Middle frontal gyrus (tissue), 1 donor: ENCODE results near the gene HK2.

ENCODE experiments used
- DNase-seq: peaks from one replicate; pipeline ENCODE4 v3.0.0-alpha.2; 2015; ENCODE audit warnings: low spot score; ENCODE audit errors: extremely low spot score

HK2 gene

DNA sequence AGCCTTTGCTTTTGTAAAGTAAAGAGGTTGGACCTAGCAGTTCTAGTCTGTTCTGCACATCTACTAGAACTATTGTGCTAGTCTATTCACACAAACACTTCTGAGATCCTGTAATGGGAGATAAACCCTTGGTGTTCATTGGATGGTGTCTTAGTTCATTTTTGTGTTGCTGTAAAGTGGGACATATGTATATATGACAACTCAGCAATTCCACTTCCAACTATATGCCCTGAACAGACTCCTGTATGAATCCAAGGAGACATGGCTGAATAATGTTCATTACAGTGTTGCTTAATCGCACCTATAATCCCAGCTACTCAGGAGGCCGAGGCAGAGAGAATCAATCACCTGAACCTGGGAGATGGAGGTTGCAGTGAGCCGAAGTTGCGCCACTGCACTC lies 23.3 kb downstream of the HK2 start:
- DNase-seq: no peak

DNA sequence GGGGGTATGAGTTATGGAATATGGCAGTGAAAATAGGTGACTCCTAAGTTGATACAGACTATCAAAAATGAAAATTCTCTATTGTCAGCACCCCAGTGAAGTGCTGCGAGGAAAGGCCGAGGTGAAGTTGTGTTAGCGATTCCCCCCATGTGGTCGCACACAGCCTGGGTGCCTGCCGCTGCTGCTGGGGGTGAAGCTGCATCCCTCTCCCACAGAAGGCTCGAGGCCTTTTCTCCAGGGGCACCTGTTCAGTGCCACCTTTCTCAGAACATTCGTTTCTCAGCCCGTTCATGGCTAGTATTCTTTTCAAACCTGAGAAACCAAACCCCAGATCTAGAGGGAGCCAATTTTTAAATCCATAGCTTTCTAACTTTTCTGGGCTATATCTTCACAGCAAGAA lies 23.8 kb downstream of the HK2 start:
- no peak for DNase-seq

DNA sequence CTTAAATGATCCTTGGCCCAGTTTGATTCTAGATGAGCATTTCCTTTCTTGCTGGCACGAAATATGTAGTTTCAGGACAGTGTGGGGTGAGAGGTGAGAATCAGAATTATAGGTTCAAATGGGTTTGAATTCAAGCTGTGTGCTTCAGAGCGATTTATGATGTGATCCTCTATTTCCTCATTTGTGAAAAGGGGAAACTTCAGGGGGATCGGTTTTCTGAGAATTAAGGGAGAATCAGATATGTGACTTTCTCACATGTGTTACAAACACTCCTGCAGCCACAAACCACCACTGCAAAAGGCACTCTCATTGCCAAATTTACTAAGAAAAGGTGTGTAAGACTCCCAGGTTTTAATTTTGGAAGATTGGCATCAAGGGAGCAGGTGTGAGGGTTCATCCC lies 24.4 kb downstream of the HK2 start:
- no peak for DNase-seq

DNA sequence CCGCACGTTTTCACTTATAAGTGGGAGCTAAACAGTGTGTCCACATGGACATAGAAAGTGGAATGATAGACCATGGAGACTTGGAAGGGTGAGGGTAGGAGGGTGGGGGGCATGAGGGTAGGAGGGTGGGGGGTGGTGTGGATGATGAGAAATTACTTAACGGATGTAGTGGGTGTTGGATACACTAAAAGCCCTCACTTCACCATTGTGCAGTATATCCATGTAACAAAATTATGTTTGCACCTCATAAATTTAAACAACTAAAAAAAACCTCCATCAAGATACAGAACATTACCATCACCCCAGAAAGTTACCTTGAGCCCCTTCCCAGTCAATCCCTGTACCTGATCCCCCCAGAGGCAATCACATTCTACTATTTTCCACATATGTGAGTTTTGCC lies 26.2 kb downstream of the HK2 start:
- DNase-seq: no peak

DNA sequence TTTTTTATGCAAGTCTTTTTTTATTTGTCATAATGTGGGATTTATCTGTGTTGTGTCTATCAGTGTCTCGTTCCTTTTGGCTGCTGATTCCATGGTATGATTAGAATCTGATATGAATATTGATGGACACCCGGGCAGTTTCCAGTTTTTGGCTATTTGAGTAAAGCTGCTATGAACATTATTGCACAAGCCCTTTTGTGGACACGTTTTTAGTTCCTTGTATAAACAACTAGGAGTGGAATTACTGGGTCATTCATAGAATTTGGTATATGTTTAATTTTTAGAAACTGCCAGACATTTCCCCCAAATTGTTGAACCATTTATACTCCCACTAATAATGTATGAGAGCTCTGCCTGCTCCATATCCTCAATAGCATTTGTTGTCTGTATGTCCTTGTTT lies 26.6 kb downstream of the HK2 start:
- DNase-seq: no peak

DNA sequence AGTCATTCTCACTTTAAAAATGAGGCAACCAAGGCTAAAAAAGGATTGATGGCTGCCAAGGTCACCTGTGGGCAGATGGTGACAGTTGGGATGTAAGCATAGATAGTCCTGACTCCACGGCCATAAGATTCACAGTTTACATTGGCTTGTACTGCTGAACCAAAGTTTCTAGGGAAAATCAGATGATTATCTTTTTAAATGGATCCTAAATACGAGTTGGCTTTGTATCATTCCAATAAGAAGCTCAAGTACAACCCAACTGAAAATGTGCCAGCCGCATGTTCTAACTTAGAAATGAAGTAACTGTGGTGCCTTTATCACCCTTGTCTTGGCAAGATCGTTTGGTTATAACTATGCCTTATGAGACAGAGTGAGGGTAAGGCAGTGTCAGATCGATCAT lies 27.6 kb downstream of the HK2 start:
- no peak for DNase-seq

DNA sequence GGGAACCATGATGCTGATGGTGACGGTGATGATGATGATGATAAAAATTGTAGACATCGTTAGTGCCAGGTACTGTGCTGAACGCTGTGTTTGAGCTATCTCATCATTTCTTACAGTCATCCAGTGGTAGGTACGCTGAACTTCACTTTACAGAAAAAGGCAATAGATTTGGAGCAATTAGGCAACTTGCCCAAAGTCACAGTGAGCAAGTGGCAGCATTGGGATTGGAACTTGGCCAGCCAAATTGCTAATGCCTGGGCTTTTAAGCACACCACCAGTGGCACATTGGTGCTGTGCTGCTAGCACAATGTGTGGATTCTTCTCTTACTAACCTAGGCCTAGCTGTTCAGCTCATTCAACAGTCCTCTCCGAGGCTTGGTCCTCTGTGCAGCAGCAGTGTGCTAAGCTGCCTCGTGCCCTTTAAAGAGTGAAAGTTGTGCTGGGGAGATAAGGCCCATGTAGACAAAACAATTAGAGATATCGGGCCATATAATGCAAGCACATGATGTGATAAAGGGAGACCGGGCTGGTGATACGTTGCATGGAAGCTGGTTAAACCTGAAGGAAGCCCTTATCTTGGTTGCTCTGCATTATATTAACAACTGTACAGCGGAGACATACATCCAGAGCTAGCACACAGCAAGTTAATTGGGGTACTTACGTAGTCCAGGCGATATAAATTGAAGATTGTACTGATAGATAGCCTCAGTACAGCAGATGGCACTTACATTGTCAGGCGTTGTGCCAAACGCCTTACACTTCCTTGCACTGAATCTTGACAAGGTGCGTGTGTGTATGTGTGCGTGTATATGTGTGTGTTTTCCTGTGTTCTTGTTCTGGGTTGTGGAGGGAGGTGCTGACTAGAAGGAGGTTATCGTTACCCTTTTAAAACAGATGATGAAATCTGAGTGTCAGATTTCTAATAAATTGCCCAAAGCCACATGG lies 28.4 kb downstream of the HK2 start:
- no peak for DNase-seq

DNA sequence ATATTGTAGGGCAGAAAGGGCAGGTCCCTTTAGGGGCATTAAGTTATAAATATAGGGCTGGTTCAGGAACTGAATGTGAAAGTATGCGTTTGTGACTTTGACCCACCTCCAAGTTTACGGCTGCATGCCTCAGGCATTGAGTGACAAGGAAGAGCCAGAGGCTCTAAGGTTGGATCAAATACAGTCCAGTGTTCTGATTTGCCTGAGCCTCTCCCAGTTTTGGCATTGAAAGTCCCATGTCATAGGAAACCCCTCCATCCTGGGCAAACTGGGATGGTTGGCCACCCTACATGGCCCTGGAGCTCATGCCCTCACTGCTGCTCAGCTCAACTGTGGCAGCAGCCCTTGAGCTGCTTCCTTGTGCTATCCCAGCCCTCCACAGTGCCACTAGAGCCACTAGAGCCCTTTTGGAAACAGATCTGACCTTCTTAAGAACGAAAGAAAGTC lies 29.9 kb downstream of the HK2 start:
- no peak for DNase-seq

DNA sequence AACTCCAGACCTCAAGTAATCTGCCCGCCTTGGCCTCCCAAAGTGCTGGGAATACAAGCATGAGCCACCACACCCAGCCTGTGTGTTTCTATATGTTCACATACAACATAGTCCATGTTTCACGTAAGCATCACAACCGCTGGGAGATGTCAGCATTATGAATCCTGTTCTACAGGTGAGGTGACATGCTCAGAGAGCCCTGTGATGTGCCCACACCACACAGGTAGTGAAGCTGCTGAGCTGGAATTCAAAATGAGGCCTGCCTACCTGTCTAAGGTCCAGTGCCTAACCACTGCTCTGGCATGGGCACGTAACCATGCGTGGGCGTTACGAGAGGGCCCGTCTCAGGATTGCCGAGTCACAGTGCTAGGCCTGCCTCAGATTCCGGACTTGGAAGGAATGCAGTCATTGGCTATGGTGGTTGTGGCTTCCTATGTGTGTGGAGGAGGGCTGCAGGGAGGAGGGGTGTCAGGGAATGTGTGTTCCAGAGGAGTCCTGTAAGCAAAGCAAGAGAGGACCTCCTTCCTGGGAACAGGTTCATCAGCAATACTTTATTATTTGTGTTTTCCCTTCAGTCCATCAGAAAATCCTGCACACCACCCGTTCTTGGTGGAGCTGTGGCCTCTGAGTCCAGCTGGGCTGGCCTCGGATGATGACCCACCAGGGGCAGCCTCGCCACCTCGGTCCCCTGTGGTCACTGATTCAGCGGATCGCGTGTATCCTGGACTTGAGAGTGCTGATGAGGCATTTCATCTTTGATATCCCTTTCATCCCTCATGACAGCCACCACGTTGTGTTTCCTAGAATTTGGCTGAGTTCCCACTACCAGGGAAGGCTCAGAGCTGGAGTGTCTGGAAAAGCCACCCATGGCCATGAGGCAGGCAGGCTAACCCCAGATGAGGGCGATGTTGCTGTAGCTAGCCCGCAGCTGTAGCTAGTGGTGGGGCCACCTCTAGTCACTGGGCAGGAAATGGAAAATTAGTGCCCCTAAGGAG lies 31.1 kb downstream of the HK2 start:
- DNase-seq: no peak

DNA sequence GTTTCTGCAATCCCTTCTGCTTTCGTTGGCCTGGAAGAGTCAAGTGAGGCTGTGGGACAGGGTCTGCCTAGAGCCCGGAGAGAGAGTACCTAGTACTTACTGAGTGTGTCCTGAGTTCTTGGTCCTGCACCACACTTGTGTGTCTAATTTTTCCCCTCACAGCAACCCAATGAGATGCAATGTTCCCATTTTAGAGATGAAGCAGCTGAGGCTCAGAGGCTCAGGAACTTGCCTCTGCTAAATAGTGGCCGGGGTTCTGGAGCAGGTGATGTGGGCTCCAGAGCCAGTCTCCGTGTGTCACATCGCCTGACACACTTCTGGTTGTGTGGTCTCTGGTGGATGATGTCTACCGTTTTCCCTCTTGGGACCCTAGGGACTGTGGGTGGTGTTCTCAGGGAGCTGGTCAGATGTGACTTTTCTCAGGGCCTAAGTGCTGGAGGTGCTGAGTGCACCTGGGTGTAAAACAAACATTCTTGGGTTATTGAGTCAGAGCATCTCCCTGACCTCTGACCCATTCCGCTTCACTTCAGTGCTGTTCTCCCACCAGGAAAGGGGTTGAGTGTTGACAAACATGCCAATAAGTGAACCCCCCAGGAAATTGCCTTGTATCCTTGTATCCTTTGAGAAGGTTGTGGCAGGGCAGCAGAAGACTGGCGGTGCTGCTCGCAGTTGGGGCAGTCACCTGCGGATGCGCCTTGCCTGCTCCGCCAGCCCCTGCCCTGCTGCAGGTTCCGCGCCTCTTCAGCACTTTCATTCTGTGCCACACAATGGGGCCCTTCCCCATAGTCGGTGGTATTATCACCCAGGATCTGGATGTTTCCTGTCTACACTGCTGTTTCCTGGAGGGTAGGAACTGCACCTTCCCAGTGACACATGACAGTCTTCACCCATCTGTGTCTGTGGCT lies 32.1 kb downstream of the HK2 start:
- no peak for DNase-seq

DNA sequence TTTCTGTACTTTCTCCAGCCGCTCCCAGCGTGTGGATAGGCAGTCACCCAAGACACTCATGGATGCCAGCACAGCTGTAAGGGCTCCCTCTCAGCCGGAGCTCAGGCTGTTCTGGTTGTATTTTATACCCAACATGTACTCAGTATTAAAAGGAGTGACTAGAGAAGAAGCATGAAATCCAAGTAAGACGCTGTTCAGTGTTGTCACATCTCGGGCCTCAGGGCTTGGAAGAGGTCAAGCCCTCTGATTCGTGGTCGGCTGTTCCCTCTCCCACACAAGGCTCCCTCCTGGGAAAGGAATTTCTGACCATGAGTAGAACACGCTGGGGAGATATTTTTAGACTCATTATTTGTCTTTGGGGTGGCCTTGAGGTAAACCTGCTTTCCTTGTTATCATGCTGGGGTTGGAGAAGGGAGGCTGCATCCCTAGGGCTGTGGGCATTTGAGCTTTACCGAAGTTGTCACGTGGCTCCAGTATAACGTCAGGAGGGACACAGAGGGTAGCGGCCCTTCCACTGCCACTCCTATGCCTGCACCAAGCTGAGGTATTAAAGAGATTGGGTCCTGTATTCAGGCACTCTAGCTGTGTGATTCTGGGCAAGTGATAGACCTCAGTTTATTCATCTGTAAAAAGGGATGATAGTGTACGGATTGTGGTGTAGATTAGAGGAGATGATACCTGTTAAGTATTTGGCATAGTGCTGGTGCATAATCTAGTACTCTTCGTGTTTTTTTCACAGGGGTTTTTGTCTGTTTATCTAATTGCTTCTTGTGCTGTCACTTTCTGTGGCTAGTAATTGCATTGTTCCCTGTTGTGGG lies 34.1 kb downstream of the HK2 start:
- no peak for DNase-seq

DNA sequence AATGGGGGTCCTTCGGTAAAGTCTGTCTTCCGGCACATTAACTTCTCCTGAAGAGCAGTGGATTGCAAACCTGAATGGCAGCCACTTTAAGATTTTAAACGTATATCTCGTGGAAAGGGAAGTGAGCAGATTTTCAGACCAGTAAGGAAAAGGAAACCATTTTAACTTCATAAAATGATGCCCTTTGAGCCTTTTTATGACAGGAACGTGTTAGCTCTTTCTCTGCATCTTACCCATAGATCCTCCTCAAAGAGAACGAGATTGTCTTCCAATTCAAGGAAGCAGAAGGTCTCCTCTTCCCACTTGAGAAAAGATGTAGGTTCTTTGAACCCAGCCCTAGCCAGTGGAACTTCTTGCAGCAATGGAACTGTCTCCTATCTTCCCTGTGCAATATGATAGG lies 35.6 kb downstream of the HK2 start:
- DNase-seq: no peak

DNA sequence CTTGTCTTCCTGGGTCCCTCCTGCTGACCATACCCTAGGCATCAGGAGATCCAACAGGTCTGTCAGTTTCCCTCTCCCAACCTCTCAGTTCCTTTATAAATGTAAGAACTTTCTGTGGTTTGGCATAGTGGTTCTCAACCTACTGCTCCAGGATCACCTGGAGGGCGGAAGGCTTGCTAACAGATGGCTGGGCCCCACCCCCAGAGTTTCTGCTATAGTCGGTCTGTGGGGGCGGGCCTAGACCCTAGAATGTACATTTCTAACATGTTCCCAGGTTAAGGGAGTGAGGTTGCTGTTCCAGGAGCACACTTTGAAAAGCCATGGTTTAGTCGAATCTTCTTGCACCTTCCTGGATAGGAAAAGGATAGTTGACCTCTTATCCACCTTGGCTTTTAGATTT lies 37.0 kb downstream of the HK2 start:
- no peak for DNase-seq

DNA sequence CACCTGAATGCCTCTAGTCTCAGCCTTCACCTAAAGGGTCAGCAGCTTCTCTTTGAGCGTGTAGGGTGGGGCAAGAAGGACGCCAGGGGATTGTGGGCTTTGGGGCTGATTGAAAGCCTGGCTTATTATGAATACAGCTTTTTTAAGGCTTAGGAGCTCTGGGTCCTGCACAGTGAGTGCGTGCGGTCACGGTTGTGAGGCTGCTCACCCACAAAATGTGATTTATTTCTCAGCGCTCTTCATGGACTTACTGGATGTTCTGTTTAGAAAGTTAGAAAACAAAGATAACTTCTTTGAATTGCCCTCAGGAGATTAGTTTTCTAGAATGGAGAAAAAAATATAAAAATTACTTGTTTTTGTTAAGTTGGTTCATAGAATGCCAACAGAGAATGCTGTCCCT lies 37.5 kb downstream of the HK2 start:
- no peak for DNase-seq

DNA sequence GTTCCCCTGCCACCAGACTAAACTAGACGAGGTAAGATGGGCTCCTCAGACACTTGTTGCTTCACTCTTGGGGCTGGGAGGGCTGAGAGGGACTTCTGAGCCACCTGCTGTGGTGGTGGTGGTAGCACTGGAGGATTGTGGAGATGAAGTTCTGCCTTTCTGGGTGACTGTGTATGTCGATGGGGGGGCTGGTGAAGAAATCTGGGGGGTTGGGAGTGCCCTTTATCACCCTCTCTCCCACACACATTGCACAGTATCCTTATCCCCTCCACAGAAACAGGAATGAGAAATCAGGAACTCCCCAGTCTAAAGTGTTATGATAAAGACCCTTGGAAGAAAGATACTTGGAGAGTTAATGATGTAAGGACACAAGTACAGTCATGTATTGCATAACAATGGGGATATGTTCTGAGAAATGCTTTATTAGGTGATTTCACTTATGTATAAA lies 38.5 kb downstream of the HK2 start:
- DNase-seq: no peak

DNA sequence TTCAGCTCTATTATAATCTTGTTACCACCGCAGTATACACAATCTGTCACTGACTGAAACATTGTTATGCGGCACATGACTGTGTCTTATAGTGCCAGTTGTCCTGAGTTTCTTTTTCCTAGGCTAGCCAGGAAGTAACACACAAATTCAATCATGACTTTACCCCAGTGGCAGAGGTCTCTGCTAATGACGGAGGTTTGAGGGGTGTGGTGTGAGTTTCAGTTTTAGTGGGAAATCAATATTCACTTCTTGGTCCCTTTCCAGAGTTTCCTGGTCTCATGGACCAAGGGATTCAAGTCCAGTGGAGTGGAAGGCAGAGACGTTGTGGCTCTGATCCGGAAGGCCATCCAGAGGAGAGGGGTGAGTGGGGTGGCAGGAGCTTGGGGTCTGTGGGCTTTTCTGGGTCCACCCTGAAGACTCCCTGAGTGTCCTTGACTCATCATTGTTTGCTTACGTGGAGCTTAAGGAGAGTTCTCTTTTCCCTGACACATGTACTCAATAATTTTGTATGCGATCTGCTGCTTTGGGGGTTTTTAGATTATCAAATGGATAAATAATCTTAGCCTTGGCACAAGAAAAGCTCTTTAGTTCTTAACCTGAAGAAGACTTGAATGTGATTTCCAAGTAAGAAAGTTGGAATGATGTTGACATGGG lies 39.2 kb downstream of the HK2 start:
- no peak for DNase-seq

DNA sequence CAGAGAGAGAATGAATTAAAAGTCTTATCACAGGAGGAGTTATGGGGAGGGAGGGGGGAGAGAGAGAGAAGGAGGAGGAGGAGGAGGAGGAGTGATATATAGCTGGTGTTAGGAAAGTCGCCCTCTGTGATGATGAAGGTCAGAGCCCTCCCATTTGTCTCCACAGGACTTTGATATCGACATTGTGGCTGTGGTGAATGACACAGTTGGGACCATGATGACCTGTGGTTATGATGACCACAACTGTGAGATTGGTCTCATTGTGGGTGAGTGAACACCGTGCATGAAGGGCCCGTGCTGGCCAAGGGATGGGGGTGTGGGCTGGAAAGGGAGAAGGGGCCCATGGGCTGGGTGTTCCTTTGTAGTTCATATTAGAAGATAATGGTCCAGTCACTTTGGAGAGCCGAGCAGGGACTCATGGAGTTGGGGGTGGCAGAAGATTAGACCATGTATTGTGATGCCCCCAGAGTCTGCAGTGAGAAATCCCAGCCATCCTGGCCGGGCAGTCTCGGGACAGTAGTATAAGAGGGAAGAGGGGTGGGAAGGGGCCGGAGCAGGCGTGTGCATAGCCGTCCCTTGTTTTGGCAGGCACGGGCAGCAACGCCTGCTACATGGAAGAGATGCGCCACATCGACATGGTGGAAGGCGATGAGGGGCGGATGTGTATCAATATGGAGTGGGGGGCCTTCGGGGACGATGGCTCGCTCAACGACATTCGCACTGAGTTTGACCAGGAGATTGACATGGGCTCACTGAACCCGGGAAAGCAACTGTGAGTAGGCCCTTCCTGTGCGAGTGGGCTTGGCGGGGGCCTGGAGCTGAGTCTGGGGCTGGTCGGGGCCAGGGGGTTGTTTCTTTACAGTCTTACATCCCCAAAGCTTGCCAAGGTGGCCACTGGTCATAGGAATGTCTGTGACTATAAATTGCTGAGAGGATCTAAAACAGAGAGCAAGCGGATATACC lies 40.0 kb downstream of the HK2 start:
- DNase-seq: no peak

DNA sequence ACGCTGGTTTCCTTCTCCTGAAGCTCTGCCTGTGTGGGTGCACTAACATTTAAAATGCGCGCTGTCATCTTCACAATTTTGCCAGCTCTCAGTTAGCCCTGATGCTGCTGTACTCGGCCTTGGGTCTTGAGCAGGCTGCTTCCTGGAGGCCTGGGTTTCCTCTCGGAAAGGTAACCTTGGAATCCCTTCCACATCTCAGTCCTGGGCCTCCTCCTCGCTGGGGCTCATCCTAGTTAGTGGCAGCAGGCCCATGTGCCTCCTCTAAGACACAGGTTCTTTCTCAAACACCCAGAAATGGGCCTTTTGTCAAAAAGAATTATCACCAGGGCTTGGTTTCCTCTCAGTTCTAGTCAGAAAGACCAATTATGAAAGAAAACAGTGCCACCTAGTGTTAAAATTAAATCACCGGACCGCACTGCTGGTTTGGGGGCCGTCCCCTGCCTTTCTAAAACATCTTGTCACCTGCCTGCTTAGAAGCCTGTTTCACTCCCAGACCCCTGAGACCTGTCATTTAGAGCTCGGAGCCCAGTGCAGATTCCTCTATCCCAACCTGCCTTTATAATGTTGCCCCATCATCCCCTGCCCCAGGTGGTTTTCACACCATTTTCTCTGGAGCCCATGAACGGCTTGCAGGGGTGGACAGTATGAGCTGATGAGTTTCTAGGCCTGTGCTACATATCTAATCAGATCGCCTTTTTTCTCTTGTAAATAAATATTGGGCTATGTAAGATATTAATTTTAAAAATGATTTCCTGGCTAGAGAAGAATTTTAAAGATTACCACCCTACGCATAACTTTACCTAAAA lies 42.4 kb downstream of the HK2 start:
- peak; percentile 61 for DNase-seq
